HepG2 (cell line): ENCODE results near the gene CPNE4. TPM values are rescaled to one million over a fixed set of nuclear protein-coding genes. Genes with fewer than 3 reads are reported as not detected.

ENCODE experiments used
- ATAC-seq: fragments of 200-7000 bp; cut with Tn5 transposase; 3 replicates; pipeline ENCODE4 v1.9.1; 2020; ENCODE audit warnings: mild to moderate bottlenecking, moderate library complexity
- BruUV-seq: library from RNA; stranded (reverse); fragments of 400-500 nt; replicated peaks from 2 replicates; lab custom pipeline; 2021; lab: Mats Ljungman, UMichigan
- CTCF ChIA-PET: fragments of 300-600 bp; formaldehyde crosslinking; extraction: SDS; loops from one replicate; lab custom pipeline; 2021; ENCODE audit warnings: low total read pairs, inconsistent platforms, low intra/inter-chr PET ratio; lab: Yijun Ruan, JAX
- POLR2A ChIA-PET: fragments of 350-600 bp; sonication (Branson Sonifier 250); formaldehyde crosslinking; loops from one replicate; lab custom pipeline; 2020; ENCODE audit warnings: antibody characterized with exemption, inconsistent platforms; lab: Yijun Ruan, JAX
- DNase-seq: peaks from one replicate; pipeline ENCODE4 v3.0.0-alpha.2; 2015; ENCODE audit warnings: low spot score
- FAIRE-seq: peaks from 3 replicates; lab custom pipeline; 2011; peaks lifted over from hg19 to GRCh38; lab: Jason Lieb, UNC
- H2AFZ ChIP-seq: one replicate; pipeline ENCODE4 v1.6.1; 2011; ENCODE audit warnings: low read length, inconsistent platforms
- H3K27ac ChIP-seq: fragments of 300-600 bp; 3 replicates; pipeline ENCODE4 v1.8.0; 2011; ENCODE audit warnings: mixed run types, mild to moderate bottlenecking, mixed read lengths, low read length, inconsistent platforms; ENCODE audit not compliant: insufficient read depth; ENCODE audit errors: extremely low read length
- H3K27me3 ChIP-seq, 2 experiments: fragments of 200-600 bp in 1 of 2; 2 replicates in 1 of 2; 3 replicates in 1 of 2; pipeline versions ENCODE4 v1.6.0 to v1.8.0; 2011; ENCODE audit warnings: low read length in 2 of 2, mild to moderate bottlenecking in 2 of 2, moderate library complexity in 2 of 2, inconsistent platforms in 1 of 2; ENCODE audit not compliant: insufficient read depth in 2 of 2, control insufficient read depth in 1 of 2
- H3K36me3 ChIP-seq, 2 experiments: fragments of 200-600 bp in 1 of 2; replicated peaks in 1 of 2; 2 replicates in 1 of 2; 3 replicates in 1 of 2; pipeline versions ENCODE4 v1.5.1 to v1.8.0; 2011; ENCODE audit warnings: low read length in 2 of 2, inconsistent platforms in 1 of 2; ENCODE audit not compliant: insufficient read depth in 2 of 2, control insufficient read depth in 1 of 2
- H3K4me1 ChIP-seq: 2 replicates; pipeline ENCODE4 v1.5.1; 2012; ENCODE audit warnings: low read length, inconsistent platforms; ENCODE audit not compliant: insufficient read depth
- H3K4me2 ChIP-seq: 2 replicates; pipeline ENCODE4 v1.6.0; 2011; ENCODE audit warnings: low read depth, low read length, inconsistent platforms
- H3K4me3 ChIP-seq, 3 experiments: fragments of 200-600 bp in 1 of 3; sonication (generic), shearing (Covaris generic) in 1 of 3; replicated peaks in 1 of 3; 2 replicates each; pipeline ENCODE4 v1.5.1; 2011 to 2016; ENCODE audit warnings: low read length in 3 of 3, inconsistent platforms in 2 of 3, low read depth in 2 of 3, mild to moderate bottlenecking in 2 of 3, control low read depth in 1 of 3, mixed read lengths in 1 of 3; ENCODE audit not compliant: insufficient read depth in 1 of 3
- H3K79me2 ChIP-seq: one replicate; pipeline ENCODE4 v1.6.1; 2011; ENCODE audit warnings: low read length, inconsistent platforms; ENCODE audit not compliant: insufficient read depth
- H3K9ac ChIP-seq: 2 replicates; pipeline ENCODE4 v1.6.0; 2011; ENCODE audit warnings: mild to moderate bottlenecking, low read depth, low read length, inconsistent platforms; ENCODE audit not compliant: insufficient read depth
- H3K9me3 ChIP-seq: 2 replicates; pipeline ENCODE4 v1.5.1; 2012; ENCODE audit warnings: mild to moderate bottlenecking, low read length
- H4K20me1 ChIP-seq: 2 replicates; pipeline ENCODE4 v1.6.0; 2011; ENCODE audit warnings: inconsistent platforms, mild to moderate bottlenecking, low read length, moderate library complexity; ENCODE audit not compliant: insufficient read depth
- FIP1L1 ChIP-seq: fragments of 200-400 bp; formaldehyde crosslinking; IDR thresholded peaks from 2 replicates; pipeline ENCODE4 v1.6.1; 2018; ENCODE audit warnings: low read depth, mild to moderate bottlenecking, low read length, moderate library complexity, borderline replicate concordance; ENCODE audit not compliant: insufficient read depth
- FOXP1 ChIP-seq, 2 experiments: fragments of 450-650 bp in 1 of 2; IDR thresholded peaks; 2 replicates each; pipeline ENCODE4 v1.6.1; 2017 to 2018; ENCODE audit warnings: antibody characterized with exemption in 1 of 2
- HIVEP1 ChIP-seq: sonication (generic); formaldehyde crosslinking; IDR thresholded peaks from 2 replicates; pipeline ENCODE4 v1.4.0; 2020; ENCODE audit warnings: mild to moderate bottlenecking, missing genetic modification reagents
- KLF6 ChIP-seq: IDR thresholded peaks from 2 replicates; pipeline ENCODE4 v1.8.0; 2016; ENCODE audit warnings: missing biosample characterization, missing genetic modification reagents
- MED13 ChIP-seq: sonication (generic); formaldehyde crosslinking; IDR thresholded peaks from 2 replicates; pipeline ENCODE4 v1.5.0; 2020; ENCODE audit warnings: missing genetic modification reagents
- NCOA5 ChIP-seq: sonication (generic); formaldehyde crosslinking; IDR thresholded peaks from 2 replicates; pipeline ENCODE4 v1.4.0; 2020; ENCODE audit warnings: missing genetic modification reagents
- NR2F1 ChIP-seq, 2 experiments: fragments of 450-650 bp in 1 of 2; formaldehyde crosslinking in 1 of 2; IDR thresholded peaks; 2 replicates each; pipeline versions ENCODE4 v1.5.0 to v1.6.1; 2016 to 2020; ENCODE audit warnings: mild to moderate bottlenecking in 1 of 2, missing compliant biosample characterization in 1 of 2, missing genetic modification reagents in 1 of 2, moderate library complexity in 1 of 2
- RFX3 ChIP-seq: IDR thresholded peaks from 2 replicates; pipeline ENCODE4 v1.6.1; 2016; ENCODE audit warnings: missing biosample characterization, missing genetic modification reagents
- SIX4 ChIP-seq: sonication (generic); formaldehyde crosslinking; IDR thresholded peaks from 2 replicates; pipeline ENCODE4 v1.4.0; 2020; ENCODE audit warnings: missing genetic modification reagents
- TBL1XR1 ChIP-seq: fragments of 150-350 bp; IDR thresholded peaks from 2 replicates; pipeline ENCODE4 v1.6.1; 2014; ENCODE audit warnings: borderline replicate concordance, low read length; ENCODE audit not compliant: partially characterized antibody
- TBP ChIP-seq: sonication (generic); formaldehyde crosslinking; IDR thresholded peaks from 2 replicates; pipeline ENCODE4 v1.5.0; 2020; ENCODE audit warnings: missing genetic modification reagents
- THAP11 ChIP-seq: IDR thresholded peaks from 2 replicates; pipeline ENCODE4 v1.6.1; 2016; ENCODE audit warnings: missing biosample characterization, missing genetic modification reagents
- TOPORS ChIP-seq: sonication (generic); formaldehyde crosslinking; IDR thresholded peaks from 2 replicates; pipeline ENCODE4 v1.8.0; 2023; ENCODE audit warnings: mild to moderate bottlenecking, missing genetic modification reagents
- ZFP36 ChIP-seq: fragments of 150-350 bp; IDR thresholded peaks from 2 replicates; pipeline ENCODE4 v1.6.1; 2018; ENCODE audit warnings: borderline replicate concordance, low read length, low read depth; ENCODE audit not compliant: partially characterized antibody
- ZFP62 ChIP-seq: sonication (generic); formaldehyde crosslinking; IDR thresholded peaks from 2 replicates; pipeline ENCODE4 v1.4.0; 2020; ENCODE audit warnings: missing genetic modification reagents
- WGBS: methylation state at CpG from one replicate; pipeline ENCODE4 v1.1.6; 2017; ENCODE audit warnings: low lambda C conversion rate; 5-methylcytosine and 5-hydroxymethylcytosine counted together
- in situ Hi-C: cut with HindIII; loops from 2 replicates; pipeline ENCODE4 v1.10.0; 2017; ENCODE audit warnings: low pct_unique_long_range_greater_than_20kb; ENCODE audit not compliant: extremely low pct_ligation_motif_present
- intact Hi-C: fragments of 100-400 bp; cut with micrococcal nuclease; formaldehyde crosslinking; loops from one replicate; pipeline ENCODE4 v1.10.0; 2022; ENCODE audit not compliant: unreplicated experiment
- polyA plus RNA-seq, 8 experiments: library from polyadenylated mRNA; depleted of rRNA in 3 of 8; stranded (reverse) in 7 of 8; unstranded in 1 of 8; fragments of >200 nt; fragmentation: Illumina TruSeq in 4 of 8; extraction: Trizol in 4 of 8; gene quantifications; 2 replicates each; pipeline versions ENCODE4 v1.2.1 to v1.2.3, GENCODE V29; 2011 to 2016; ENCODE audit warnings: low read depth in 4 of 8, missing spikeins in 1 of 8, mixed read lengths in 1 of 8; ENCODE audit not compliant: insufficient read depth in 1 of 8
- total RNA-seq, 5 experiments: library from RNA; depleted of rRNA; stranded (reverse); fragments of >200 nt; fragmentation: Illumina TruSeq; extraction: Trizol; gene quantifications; 2 replicates each; pipeline ENCODE4 v1.2.3, GENCODE V29; 2016; ENCODE audit warnings: low read depth in 1 of 5
- TF ChIP-seq, protein P1 (sequence below): sonication (generic); formaldehyde crosslinking; conservative IDR thresholded peaks from 2 replicates; pipeline ENCODE4 v1.8.1; 2023; ENCODE audit warnings: missing genetic modification reagents
- TF ChIP-seq, protein P2 (sequence below): IDR thresholded peaks from 2 replicates; pipeline ENCODE4 v1.6.1; 2016; ENCODE audit warnings: low read depth

CPNE4 gene
- total and polyA plus RNA-seq, 2 of the 13 experiments (the other 11 are each of a cell fraction or from before 2014, with no cell fraction given), result not detected

DNA sequence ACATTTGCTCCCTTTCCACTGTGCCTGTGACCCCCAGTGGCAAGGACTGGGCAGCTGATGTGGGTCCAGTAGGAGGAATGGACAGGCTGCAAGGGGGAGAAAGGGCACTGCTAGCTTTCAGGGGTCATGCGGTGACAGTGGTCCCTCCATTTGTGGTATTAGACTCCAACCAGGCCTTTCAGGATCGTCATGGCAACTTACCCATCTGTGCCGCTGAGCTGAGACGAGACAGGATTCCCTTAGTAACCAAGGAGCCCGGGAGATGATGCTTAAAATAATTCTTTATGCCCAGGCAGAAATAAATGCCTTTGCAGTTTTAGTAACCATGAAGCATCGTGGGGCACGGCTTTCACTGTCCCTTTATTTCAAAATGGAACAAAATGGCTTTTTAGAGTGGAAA is 516.1 kb downstream of the CPNE4 start:
- DNase-seq (no peak), ATAC-seq (no peak), FAIRE-seq (no peak)
- WGBS, result 3% methylated on average over 6 of the region's 7 CpGs
- H3K9me3 ChIP-seq, result no peaks in the 10 kb centered on the region
- no peak overlapping the region for H3K27ac ChIP-seq
- H3K36me3 ChIP-seq, result no peaks in the 10 kb centered on the region
- no peaks in the 10 kb centered on the region for H3K79me2 ChIP-seq
- H2AFZ ChIP-seq, result no peak overlapping the region
- ChIA-PET CTCF (no interaction called here), POLR2A (no interaction called here)
- intact Hi-C loops (no loop called here), in situ Hi-C loops (no loop called here)
- H3K4me2 ChIP-seq, result no peak overlapping the region
- BruUV-seq, result no TSS peak
- 0 out of 5 replicates have a peak, but pooled peaks cover 0 to 5% of the 10 kb centered on the region in 2 experiments for H3K27me3 ChIP-seq
- no peak overlapping the region for H3K9ac ChIP-seq
- H4K20me1 ChIP-seq, result no peaks in the 10 kb centered on the region
- no peak overlapping the region for H3K4me3 ChIP-seq
- H3K4me1 ChIP-seq, result no peaks in the 10 kb centered on the region
- TF ChIP-seq NCOA5 (CRISPR knock-in tag), result no peak
- TF ChIP-seq ZFP36, result no peak
- TF ChIP-seq, protein P1, sequence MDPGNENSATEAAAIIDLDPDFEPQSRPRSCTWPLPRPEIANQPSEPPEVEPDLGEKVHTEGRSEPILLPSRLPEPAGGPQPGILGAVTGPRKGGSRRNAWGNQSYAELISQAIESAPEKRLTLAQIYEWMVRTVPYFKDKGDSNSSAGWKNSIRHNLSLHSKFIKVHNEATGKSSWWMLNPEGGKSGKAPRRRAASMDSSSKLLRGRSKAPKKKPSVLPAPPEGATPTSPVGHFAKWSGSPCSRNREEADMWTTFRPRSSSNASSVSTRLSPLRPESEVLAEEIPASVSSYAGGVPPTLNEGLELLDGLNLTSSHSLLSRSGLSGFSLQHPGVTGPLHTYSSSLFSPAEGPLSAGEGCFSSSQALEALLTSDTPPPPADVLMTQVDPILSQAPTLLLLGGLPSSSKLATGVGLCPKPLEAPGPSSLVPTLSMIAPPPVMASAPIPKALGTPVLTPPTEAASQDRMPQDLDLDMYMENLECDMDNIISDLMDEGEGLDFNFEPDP, result no peak
- no peak for TF ChIP-seq NR2F1 (CRISPR knock-in tag; IDR thresholded peaks at IDR 0.05)
- no peak for TF ChIP-seq FIP1L1
- TF ChIP-seq TBL1XR1, result no peak
- no peak for TF ChIP-seq KLF6 (CRISPR knock-in tag)
- no peak for TF ChIP-seq HIVEP1 (CRISPR knock-in tag)
- no peak for TF ChIP-seq THAP11 (CRISPR knock-in tag)
- no peak for TF ChIP-seq SIX4 (CRISPR knock-in tag)
- TF ChIP-seq, protein P2, sequence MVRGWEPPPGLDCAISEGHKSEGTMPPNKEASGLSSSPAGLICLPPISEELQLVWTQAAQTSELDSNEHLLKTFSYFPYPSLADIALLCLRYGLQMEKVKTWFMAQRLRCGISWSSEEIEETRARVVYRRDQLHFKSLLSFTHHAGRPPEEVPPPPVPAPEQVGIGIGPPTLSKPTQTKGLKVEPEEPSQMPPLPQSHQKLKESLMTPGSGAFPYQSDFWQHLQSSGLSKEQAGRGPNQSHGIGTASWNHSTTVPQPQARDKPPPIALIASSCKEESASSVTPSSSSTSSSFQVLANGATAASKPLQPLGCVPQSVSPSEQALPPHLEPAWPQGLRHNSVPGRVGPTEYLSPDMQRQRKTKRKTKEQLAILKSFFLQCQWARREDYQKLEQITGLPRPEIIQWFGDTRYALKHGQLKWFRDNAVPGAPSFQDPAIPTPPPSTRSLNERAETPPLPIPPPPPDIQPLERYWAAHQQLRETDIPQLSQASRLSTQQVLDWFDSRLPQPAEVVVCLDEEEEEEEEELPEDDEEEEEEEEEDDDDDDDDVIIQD (CRISPR knock-in tag), result no peak
- no peak for TF ChIP-seq ZFP62 (CRISPR knock-in tag)
- TF ChIP-seq RFX3 (CRISPR knock-in tag), result no peak
- no peak for TF ChIP-seq TBP (CRISPR knock-in tag)
- no peak for TF ChIP-seq MED13 (CRISPR knock-in tag)
- no peak for TF ChIP-seq TOPORS (CRISPR knock-in tag)
- TF ChIP-seq FOXP1 (IDR thresholded peaks at IDR 0.05), result no peak
- TF ChIP-seq FOXP1 (CRISPR knock-in tag; IDR thresholded peaks at IDR 0.05), result no peak
- TF ChIP-seq, all 625 proteins: peak for 0
